SKM-1 (cell line): ENCODE data around the gene COPA.
A peak's percentile ranks its signal among the peaks of the same experiment; 100 is the strongest.
"Not testable (repeated sequence)": the region's sequence is repeated elsewhere in the genome, so short reads cannot be mapped to it uniquely, and the experiment has no call there.

Experiments
- DNase-seq: peaks from one replicate; lab custom pipeline; 2025; ENCODE audit not compliant: unreplicated experiment; lab: John Stamatoyannopoulos, UW

Gene COPA

DNA sequence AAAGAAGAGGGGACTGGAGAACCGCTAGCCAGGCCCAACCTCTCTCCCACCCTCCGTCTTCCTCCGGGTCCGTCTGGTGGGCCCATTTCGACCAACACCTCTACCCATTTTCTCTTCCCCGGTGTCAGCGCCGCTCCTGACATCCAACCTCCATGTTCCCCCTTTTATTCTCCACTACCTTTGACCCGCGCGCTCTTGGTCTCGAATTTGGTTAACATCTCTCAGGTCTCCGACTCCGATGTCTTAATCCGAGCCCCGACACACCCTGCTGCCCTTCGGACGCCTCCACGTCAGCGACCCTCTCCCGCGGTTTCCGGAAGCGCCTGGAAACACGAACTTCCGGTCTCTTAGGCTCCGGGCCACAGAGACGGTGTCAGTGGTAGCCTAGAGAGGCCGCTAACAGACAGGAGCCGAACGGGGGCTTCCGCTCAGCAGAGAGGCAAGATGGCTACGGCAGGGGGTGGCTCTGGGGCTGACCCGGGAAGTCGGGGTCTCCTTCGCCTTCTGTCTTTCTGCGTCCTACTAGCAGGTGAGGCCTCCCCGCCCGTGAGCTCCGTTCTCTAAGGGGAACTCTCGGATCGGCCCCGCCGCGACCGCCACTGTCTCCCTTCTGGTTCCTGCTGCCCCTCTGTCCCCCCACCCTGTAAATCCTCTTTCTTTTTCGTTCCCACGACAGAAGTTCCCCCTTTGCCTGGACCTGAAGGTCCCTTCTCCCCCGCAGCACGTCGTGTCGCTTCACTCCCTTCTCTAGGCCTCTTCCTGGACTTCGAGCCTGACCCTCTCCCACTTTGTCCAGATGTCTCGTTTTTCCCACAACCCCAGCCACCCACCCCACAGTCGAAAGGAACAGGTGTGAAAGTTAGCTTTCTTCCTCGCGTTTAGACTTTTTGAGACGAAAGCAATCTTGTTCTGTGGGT is at the start of gene COPA, which contains the start of gene NCSTN:
Gene COPA, minus strand, starts transcription at position 298 of the 917 bp plus-strand sequence. Its CDS starts 80 bp downstream, at position 218.
Gene NCSTN, plus strand, starts transcription at position 431 of the 917 bp plus-strand sequence. Its CDS starts 14 bp downstream, at position 445.
- DNase-seq, result peak; percentile 97

DNA sequence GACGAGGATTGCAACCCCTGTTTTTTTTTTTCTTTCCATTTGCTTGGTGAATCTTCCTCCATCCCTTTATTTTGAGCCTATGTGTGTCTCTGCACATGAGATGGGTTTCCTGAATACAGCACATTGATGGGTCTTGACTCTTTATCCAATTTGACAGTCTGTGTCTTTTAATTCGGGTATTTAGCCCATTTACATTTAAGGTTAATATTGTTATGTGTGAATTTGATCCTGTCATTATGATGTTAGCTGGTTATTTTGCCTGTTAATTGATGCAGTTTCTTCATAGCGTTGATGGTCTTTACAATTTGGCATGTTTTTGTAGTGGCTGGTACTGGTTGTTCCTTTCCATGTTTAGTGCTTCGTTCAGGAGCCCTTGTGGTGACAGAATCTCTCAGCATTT is 45.4 kb upstream of the COPA start:
- DNase-seq, result not testable (repeated sequence)

DNA sequence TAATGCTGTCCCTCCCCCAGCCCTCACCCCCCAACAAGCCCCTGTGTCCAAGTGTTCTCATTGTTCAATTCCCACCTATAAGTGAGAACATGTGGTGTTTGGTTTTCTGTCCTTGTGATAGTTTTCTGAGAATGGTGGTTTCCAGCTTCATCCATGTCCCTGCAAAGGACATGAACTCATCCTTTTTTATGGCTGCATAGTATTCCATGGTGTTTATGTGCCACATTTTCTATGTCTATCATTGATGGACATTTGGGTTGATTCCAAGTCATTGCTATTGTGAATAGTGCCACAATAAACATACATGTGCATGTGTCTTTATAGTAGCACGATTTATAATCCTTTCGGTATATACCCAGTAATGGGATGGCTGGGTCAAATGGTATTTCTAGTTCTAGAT is 41.8 kb upstream of the COPA start:
- not testable (repeated sequence) for DNase-seq

DNA sequence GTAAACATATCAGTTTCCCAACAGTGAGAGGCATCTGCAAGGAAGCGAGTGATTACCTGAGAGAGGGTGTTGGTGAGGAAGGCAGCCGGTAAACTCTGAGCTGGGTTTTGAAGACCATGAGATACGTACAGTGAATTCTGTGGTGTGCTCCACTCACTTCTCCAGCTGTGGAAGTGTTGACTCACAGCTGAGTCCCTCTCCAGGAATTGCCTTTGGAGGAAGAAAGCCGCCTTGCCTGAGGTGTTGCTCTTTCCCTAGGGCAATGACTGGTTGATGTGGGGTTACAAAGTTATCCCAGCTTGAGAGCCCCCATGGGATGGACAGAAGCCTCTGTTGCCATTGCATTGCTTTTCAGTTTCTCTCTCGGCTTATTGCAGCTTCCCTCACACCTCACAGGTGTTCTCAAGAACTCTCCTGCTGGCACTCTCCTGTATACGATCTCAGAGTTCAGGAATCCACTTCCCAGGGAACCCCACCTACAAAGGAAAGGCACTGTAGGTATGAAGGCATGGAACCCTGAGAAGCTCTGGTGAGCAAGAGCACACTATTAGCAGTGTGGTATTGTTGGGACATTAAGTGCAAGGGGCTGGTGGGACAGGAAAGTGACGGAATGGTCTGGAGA is 34.6 kb upstream of the COPA start:
- no peak for DNase-seq

DNA sequence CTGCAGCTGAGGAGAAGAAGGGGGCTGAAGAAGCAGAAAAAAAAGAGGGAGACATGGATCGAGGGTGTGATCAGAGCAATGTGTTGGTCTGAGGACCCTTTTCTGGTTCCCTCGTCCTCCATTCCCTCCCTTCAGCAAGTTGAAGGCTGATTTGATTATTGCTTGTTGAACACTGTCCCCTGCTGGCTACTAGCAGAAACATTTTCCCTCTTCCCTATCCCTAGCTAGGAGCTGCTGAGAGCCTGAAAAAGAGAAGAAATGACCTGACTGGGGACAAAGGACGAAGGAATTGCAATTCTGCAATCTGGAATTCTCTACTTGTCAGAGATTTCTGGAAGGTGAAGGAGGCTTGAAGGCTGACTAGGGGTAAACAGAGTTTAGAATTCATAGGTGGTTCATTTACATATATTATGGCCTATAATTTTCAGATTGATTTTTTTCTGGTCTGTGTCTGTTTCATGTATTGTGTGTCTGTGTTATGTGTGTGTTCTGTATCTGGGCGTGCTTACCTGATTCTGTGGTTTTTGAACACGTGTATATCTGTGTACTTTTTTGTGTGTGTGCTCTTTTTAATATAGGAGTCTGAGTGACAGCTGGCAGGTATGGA is 33.6 kb upstream of the COPA start:
- peak; percentile 87 for DNase-seq

DNA sequence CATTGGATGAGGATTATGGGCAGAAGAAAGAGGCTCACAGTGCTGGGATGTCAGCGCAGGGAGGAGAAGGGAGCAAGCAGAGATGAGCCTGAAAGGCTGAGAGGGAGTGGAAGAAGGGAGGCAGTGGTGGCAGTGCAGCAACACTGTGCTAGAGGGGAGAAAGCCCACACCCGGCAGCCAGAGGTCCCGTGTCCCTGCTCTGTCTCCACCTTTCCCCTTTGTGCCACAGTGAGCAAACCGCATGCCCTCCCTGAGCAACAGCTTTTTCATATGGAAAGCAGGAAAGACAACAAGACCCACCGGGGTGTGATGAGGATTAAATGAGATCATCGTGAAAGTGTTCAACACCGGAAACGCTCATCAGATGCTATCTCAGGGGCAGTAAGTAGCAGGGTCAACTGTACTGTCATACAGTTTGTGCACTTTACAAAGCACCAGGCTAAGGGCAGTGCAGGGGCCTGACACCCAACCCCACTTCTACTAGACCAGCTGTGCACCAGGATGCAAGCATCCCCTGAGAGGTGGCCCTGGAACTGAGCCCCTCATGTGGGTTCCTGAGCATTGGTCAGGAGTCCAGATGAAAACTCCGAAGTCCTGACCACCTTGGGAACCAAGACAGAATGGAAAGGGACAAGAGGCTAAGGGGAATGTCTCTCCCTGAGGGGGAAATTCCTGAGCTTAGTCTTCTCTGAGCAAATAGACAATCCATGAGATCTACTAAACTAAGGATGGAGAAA is 32.9 kb upstream of the COPA start:
- no peak for DNase-seq

DNA sequence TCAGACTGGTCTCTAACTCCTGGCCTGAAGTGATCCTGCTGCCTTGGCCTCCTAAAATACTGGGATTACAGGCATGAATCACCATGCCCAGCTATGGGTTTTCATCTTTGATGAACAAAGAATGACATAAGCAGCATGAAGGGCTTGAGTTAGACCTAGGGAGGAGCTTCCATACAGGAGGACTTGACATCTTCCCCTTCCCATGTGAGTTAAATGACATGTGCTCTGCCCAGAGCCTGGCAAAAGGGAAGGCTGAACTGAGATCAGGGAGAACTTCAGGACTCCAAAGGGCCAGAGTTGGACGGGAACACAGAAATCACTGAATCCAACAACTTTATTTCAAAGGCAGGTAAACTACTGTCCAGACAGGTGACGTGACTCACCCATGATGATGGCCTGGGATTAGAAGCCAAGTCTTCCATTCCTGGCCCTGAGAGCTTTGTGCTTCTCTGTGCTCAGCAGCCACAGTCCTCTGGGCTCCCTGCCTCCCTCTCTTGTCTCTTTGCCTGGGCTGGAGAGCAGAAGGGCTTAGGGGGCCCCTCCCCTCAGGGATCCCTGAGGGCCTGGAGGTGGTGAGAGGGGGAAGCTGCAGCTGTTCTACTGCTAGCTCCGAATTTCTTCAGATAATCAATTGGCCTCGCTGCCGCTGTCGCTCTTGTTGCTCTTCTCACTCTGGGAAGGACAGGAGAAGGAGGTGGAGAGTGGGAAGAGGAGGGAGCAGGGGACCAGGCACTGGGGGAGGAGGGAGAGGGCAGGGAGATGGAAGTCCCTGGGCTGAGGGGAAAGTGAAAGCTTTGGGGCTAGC is 31.5 kb upstream of the COPA start:
- DNase-seq, result no peak

DNA sequence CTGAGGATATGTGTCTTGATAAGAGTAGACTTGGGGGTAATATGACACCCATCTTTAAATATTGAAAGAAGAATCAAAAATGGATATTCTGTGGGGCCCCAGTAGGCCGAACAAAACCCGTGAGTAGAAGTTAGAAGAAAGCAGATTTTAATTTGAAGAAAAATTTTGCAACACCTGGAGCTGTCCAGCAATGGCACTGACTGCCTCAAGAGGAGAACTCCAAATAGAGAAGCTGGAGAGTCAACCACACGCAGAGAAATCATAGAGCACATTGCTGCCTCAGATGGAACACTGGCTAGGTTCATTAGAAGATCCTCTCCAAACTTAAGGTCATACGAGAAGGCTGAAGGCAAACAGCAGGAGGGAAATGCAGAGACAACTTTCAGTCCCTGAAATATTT is 30.6 kb upstream of the COPA start:
- DNase-seq, result peak; percentile 63

DNA sequence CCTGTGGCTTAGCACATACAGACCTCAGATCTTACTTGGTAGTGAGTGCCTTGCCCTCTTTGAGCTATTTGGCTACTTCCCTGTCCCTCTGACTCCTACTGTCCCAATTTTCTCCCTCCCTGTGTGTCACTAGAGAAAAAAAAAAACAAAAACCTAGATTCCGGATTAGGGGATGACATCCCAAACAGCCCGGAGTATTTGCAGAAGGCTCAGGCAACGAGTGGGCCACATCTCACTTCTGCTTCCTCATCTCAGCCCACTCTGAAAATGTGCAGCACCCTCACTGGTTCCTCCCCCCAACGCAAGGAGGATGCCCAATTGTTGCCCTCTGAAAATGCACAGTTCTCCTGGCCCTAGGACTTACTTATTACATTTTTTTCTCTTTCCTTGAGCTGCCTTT is 28.7 kb upstream of the COPA start:
- no peak for DNase-seq

DNA sequence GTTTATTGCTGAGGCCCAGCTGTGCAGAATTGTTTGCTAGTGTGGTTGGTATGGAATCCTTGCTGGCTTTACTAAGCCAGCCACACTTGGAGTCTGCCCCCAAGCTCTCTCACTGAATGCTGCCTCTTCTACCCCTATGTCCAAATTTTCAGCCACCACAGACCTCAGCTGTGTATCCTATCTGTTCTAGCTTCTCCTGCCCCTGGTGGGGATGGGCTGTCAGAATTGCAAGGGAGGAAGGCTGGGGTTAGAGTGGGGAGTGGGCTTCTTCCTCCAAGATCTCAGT is 28.2 kb upstream of the COPA start:
- DNase-seq, result no peak

DNA sequence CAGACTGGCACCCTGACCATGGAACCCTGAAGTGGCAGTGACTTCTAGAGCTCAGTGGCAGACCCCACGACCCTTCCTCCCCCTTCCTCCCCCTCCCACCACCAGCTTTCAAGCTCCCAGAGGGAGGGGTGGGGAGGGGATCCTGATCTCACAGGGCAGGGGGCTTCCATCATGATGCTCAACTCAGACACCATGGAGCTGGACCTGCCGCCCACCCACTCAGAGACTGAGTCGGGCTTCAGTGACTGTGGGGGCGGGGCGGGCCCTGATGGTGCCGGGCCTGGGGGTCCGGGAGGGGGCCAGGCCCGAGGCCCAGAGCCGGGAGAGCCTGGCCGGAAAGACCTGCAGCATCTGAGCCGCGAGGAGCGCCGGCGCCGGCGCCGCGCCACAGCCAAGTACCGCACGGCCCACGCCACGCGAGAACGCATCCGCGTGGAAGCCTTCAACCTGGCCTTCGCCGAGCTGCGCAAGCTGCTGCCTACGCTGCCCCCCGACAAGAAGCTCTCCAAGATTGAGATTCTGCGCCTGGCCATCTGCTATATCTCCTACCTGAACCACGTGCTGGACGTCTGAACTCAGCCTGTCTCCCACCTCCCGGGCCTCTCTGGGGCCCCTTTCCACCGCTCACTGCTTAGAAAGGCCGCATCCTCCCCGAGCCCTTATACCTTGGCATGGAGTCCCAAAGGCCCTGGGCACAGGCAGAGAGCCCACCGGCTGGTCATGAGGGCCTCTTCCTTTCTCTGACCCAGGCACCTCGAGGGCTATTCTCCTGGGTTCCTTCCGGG is 27.7 kb upstream of the COPA start:
- DNase-seq, result no peak

DNA sequence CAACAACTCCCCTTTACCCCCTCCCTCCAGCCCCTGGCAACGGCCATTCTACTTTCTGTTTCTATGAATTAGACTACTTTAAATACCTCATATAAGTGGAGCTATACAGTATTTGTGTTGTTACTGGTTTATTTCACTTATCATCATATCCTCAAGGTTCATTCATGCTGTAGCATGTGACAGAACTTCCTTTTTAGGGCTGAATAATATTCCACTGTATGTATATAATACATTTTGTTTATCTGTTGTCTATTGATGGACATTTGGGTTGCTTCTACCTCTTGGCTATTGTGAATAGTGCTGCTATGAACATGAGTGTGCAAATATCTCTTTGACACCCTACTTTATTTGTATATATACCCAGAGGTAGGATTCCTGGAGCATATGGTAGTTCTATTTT is 26.0 kb upstream of the COPA start:
- DNase-seq, result no peak

DNA sequence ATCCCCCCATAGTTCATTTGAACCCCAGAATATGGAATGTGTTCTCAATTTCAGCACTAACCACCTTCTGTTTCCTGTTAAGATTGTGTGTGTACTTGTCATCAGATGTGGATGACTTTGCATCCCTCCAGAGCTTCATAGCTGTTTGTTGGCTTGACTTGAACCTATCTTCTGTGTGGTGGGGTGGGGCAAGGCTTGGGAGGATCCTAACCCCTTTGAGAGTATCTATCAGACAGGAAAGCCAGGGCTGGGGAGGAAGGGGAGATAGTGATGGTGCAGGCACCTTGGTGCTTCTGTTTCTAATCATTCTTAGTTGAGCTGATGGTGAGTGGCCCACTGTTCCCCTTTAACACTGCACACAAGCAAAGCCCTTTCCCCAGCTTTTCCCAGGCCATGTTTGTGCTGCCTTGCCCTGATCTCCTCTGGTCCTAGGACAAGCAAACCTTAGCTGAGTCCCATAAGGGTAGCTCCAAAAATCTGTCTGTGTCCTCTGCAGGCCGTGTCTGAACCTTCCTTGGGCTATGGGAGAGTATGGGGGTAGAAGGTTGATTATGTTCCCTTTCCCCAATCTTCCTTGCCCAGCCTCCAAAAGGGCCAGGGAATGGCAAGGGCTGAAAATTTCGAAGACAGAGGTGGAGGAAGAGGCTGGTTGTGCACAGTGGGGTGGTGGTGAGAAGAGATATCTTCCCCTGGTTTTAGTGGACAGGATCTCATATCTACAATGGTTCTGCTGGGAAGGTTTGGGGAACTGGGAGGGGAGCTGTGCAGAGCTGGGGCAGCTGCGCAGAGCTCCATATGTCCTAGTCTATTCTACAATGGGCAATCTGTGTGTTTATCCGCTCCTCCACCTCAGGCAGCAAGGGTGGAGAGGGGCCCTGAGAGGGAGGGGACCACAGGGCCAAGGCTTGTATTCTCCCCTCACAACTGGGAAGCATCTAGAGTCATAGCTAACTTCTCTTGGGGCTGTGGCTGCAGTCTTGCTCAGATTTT is 25.2 kb upstream of the COPA start:
- DNase-seq, result no peak

DNA sequence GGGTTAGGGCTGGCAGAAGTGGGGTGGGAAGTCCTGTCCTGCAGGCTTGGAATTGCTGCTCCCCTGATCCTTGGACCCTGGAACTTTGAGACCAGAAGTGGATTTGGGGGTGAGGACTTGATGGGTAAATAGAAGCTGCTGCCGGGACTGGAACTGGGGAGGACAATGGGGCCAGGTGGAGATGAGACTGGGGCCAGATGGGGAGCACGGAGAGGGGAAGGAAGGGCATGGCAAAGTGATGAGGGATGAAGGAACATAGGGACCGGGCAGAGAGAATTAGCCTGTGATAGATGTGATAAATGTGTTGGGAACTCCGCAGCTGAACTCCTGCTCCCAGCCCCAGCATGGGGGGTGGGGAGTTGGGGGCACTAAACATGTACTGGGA is 24.5 kb upstream of the COPA start:
- no peak for DNase-seq

DNA sequence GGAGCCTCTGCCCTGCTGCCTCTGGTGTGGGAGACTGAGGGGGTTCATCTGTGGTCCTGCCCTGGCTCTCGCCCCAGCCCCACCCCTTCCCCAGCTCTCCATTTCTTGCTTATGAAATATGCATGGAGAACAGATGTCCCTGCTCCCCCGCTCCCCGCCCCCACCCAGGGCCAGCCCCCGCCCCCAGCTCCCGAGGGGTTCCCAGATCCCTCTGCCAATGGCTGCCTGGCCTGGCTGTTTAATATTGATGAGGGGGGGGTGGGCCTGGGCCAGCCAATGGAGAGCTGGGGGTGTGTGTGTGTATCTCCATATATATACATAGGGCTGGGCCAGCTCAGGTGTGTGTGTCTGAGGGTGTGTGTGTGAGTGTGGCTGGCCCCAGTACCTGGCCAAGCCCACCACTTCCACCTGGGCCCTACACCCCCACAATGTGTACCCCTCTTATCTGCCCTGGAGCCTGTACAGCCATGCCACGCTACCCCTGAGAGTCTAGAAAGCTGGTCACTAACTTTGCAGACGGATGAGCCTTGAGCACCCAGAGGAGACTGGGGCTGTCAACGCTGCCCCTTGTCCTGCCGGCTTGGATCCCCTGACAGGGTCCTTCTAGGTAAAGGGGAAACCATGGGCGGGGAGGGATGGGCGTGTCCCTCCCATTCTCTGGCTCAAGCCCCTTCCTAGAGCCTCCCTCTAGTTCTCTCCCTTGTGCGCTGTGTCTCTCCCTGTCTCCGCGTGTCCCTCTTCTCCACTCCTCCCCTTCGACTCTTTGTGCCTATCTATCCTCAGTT is 23.9 kb upstream of the COPA start, which contains the start of gene NHLH1:
Gene NHLH1, plus strand, starts transcription at position 341 of the 785 bp plus-strand sequence. CDS start 3,661 bp downstream, outside the sequence.
- no peak for DNase-seq

DNA sequence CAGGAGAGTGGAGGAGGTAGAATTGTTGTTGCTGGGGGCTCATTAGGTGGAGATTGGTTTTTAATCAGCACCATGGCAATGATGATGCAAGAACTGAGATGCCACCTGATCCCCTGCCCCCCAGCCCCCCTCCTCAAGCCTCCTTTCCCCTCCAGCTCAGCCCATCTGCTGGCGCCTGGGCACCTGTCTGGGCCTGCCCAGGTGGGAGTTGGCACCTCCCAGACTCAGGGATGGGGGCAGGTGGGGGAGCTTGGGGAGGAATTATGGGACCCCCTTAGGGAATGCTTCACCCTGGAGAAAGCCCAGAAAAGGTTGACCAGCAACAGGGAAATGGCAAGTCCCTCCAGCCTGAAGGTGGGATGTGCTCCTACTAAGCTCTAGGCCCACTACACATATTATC is 22.3 kb upstream of the COPA start:
- no peak for DNase-seq

DNA sequence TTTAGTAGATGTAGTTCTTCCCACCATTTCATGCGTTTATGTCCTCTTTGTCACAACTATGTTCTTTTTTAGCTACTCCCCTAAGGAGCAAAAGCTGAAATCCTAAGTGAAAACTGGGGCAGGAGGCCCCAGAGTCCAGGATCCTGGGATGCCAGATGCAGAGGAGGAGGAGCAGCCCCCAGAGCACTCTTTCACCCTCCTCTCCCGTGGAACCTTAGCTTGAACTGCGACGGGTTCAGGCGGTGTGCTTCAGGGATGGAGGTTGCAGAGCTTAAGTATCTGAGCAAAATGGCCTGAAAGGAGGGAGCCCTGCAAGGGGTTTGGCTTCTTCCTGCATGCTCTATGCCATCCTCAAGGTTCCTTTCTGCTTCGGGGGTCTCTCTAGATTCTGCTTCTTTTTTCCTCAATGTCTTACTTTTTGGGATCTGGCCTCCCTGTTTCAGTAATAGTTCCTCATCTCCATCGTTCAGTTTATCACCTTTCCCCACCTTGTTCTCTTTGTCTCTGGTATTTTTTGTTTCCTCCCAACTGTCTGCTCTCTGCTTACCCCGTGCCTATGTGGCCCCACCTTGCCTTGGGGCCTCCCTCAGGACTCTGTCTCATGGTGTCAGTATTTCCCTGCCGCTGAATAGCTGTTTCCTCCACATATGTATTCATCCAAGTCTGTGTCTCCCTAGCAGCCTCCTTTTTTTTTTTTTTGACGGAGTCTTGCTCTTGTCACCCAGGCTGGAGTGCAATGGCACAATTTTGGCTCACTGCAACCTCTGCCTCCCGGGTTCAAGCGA is 21.1 kb upstream of the COPA start:
- DNase-seq, result no peak
